Bronchial epithelial cell (primary cell): ENCODE data around the gene SLC35F3. TPM values are rescaled to one million over a fixed set of nuclear protein-coding genes. Genes with fewer than 3 reads are reported as not detected.

Source experiments
- DNase-seq: peaks from one replicate; pipeline ENCODE4 v3.0.0-alpha.2; 2010; ENCODE audit warnings: low read depth
- FAIRE-seq: peaks from 2 replicates; lab custom pipeline; 2011; peaks lifted over from hg19 to GRCh38; lab: Jason Lieb, UNC
- H3K27me3 ChIP-seq: 2 replicates; pipeline ENCODE4 v1.5.1; 2011; ENCODE audit warnings: low read length; ENCODE audit not compliant: control insufficient read depth, insufficient read depth
- H3K36me3 ChIP-seq: 2 replicates; pipeline ENCODE4 v1.5.1; 2011; ENCODE audit warnings: low read length; ENCODE audit not compliant: control insufficient read depth, insufficient read depth
- H3K4me3 ChIP-seq: 2 replicates; pipeline ENCODE4 v1.5.1; 2011; ENCODE audit warnings: mild to moderate bottlenecking, low read depth, low read length, control low read depth
- total RNA-seq: library from RNA; depleted of rRNA; stranded (reverse); fragments of >200 nt; gene quantifications from 2 replicates; pipeline ENCODE4 v1.2.1, GENCODE V29; 2014
- TF ChIP-seq, protein P1 (sequence below): IDR thresholded peaks from 2 replicates; pipeline ENCODE4 v1.5.1; 2011; ENCODE audit warnings: mild to moderate bottlenecking, moderate library complexity, low read length, control low read depth, inconsistent platforms; ENCODE audit not compliant: insufficient read depth, severe bottlenecking

SLC35F3 gene
- total RNA-seq, 1 donor from 2014 or later: 0.79 TPM

DNA sequence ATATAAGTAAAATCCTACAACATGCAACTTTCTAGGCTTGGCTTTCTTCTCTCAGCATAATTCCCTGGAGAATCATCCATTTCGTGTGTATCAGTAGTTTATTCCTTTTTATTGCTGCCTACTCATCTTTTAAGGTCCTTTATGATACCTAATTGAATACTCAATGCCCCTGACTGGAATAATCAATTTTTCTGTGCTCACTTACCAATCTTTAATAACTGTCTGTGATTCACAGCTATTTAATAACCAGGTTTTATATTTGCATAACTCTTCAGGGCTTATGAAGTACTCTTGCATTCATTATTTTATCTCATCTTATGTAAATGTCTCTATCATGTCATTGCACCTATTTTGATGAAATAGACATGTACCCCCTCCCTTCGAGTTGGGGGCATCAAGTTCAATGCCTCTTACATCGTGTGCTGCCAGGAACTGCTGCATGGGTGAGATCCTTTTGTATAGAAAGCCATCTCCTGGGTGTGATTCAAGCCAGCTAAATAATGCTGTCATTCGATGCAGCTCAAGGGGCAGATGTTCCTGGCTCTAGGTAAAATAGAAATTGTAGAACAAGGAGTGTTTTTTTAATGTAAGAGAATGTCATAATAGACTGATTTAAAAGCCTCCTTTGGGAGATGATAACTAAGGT lies 222.7 kb downstream of the SLC35F3 start:
- no peak for DNase-seq
- Histone ChIP-seq H3K36me3 (no peaks in the 10 kb centered on the region), H3K4me3 (no peak overlapping the region), H3K27me3 (no peaks in the 10 kb centered on the region)
- no peak for FAIRE-seq
- TF ChIP-seq, protein P1, sequence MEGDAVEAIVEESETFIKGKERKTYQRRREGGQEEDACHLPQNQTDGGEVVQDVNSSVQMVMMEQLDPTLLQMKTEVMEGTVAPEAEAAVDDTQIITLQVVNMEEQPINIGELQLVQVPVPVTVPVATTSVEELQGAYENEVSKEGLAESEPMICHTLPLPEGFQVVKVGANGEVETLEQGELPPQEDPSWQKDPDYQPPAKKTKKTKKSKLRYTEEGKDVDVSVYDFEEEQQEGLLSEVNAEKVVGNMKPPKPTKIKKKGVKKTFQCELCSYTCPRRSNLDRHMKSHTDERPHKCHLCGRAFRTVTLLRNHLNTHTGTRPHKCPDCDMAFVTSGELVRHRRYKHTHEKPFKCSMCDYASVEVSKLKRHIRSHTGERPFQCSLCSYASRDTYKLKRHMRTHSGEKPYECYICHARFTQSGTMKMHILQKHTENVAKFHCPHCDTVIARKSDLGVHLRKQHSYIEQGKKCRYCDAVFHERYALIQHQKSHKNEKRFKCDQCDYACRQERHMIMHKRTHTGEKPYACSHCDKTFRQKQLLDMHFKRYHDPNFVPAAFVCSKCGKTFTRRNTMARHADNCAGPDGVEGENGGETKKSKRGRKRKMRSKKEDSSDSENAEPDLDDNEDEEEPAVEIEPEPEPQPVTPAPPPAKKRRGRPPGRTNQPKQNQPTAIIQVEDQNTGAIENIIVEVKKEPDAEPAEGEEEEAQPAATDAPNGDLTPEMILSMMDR: no peak

DNA sequence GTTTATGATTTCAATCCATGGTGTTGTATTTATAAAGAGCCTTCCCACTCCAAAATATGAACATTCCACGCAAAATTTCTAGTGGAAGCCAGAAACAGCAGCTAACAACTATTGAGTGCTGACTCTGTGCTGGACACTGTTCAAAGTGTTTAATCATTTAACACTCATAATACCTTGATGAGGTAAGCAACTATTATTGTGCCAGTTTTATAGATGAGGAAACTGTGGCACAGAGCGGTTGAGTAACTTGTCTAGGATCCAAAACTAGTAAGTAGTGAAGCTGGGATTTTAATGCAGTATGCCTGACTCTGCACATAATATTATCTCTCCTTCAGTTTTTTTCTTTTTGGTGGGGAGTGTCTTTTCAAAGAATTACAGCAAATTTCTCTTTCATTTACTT lies 228.3 kb downstream of the SLC35F3 start:
- no peaks in the 10 kb centered on the region for H3K36me3 ChIP-seq
- no peak for FAIRE-seq

DNA sequence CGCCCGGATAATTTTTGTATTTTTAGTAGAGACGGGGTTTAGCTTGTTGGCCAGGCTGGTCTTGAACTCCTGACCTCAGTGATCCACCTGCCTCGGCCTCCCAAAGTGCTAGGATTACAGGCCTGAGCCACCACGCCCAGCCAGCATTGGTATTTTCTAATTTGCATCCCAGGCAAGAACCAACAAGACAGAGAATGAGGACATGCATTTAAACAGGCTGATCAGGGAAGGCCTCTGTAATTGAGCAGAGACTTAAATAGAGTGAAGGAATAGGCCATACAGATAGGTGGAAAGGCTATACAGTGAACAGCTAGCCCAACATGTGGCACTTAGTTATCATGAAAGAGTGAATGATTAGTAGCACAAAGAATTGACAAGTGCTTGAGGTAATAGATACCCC lies 230.4 kb downstream of the SLC35F3 start:
- Histone ChIP-seq H3K36me3 (no peaks in the 10 kb centered on the region), H3K4me3 (no peak overlapping the region), H3K27me3 (no peaks in the 10 kb centered on the region)
- peak; percentile 74 for DNase-seq
- no peak for FAIRE-seq
- TF ChIP-seq, protein P1: no peak

More for the DNA sequence above, 228.3 kb downstream of the SLC35F3 start:
- peak; percentile 72 for DNase-seq
- TF ChIP-seq, protein P1: no peak
- Histone ChIP-seq H3K27me3 (no peaks in the 10 kb centered on the region), H3K4me3 (no peak overlapping the region)

DNA sequence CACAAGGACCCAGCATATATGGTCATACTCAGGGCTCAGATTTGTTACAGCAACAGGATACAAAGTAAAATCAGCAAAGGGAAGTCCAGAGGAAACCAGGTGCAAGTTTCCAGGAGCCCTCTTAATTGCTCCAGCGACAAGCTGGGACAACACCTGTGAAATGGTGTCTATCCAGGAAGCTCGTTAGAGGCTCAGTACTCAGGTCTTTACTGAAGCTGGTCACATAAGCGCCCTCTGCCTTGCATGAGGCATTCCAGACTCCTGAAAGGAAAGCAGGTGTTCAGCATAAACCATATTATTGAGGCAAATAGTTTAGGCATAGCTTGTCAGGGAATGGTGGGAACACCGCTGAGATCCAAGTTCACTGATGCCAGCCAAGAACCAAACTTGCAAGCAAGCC lies 231.0 kb downstream of the SLC35F3 start:
- H3K4me3 ChIP-seq: no peak overlapping the region
- no peak for DNase-seq
- FAIRE-seq: no peak
- TF ChIP-seq, protein P1: no peak
- H3K36me3 ChIP-seq: no peaks in the 10 kb centered on the region
- no peaks in the 10 kb centered on the region for H3K27me3 ChIP-seq

DNA sequence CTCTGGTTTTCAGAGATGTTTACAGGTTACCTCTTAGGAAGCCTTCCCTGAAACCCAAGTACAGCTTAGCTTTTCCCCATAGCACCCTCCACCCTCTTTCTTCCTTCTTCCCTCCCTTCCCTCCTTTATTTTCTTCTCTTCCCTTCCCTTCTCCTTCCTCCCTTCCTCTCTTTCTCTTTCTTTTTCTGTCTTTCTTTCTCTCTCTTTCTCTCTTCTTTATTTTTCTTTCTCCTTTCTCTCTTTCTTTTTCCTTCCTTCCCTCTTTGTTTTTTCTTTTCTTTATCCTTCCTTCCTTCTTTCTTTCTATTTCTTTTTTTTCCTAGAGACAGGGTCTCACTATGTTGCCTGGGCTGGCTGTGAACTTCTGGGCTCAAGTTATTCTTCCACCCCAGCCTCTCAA lies 231.6 kb downstream of the SLC35F3 start:
- FAIRE-seq: no peak
- no peak overlapping the region for H3K4me3 ChIP-seq
- DNase-seq: no peak
- TF ChIP-seq, protein P1: no peak
- H3K27me3 ChIP-seq: no peaks in the 10 kb centered on the region
- no peaks in the 10 kb centered on the region for H3K36me3 ChIP-seq

DNA sequence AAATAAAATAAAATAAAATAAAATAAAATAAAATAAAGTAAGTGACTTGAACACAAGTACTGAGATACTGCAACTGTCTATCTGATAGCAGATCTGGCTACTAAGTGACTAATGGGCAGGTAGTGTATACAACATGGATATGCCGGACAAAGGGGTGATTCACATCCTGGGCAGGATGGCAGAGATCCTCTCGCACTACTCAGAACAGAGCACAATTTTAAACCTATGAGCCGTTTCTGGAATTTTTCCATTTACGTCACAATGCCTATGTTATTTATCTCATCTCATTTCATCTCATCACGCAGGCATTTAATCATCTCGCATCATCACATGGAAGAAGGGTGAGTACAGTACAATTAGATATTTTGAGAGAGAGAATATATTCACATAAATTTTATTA lies 235.5 kb downstream of the SLC35F3 start:
- DNase-seq (peak; percentile 99), FAIRE-seq (no peak)
- no peak overlapping the region for H3K4me3 ChIP-seq
- TF ChIP-seq, protein P1: no peak
- no peaks in the 10 kb centered on the region for H3K27me3 ChIP-seq
- no peaks in the 10 kb centered on the region for H3K36me3 ChIP-seq
